IMR-90 (cell line): Measurements from ENCODE around the gene SCIN. TPM values are rescaled to one million over a fixed set of nuclear protein-coding genes. Genes with fewer than 3 reads are reported as not detected.

Experiments
- ATAC-seq: fragments of 200-7000 bp; cut with Tn5 transposase; 2 replicates; pipeline ENCODE4 v1.9.1; 2020; ENCODE audit warnings: low read depth, mild to moderate bottlenecking, moderate library complexity
- BruUV-seq: library from RNA; stranded (reverse); fragments of 400-500 nt; replicated peaks from 2 replicates; lab custom pipeline; 2021; lab: Mats Ljungman, UMichigan
- CTCF ChIA-PET: fragments of 300-600 bp; formaldehyde crosslinking; extraction: SDS; loops from one replicate; lab custom pipeline; 2021; ENCODE audit warnings: antibody characterized with exemption; lab: Yijun Ruan, JAX
- POLR2A ChIA-PET: fragments of 300-600 bp; sonication (Branson Sonifier 250); formaldehyde crosslinking; loops from one replicate; lab custom pipeline; 2022; ENCODE audit warnings: antibody characterized with exemption; ENCODE audit not compliant: unreplicated experiment; lab: Charles Lee
- DNase-seq: peaks from one replicate; pipeline ENCODE4 v3.0.0; 2013
- H2AFZ ChIP-seq: replicated peaks from 2 replicates; pipeline ENCODE3; 2013; ENCODE audit warnings: low read length, mild to moderate bottlenecking; ENCODE audit not compliant: poor library complexity
- H2AK5ac ChIP-seq: 2 replicates; pipeline ENCODE4 v1.6.1; 2013; ENCODE audit warnings: low read depth, low read length, inconsistent platforms
- H2AK9ac ChIP-seq: replicated peaks from 2 replicates; pipeline ENCODE3; 2013; ENCODE audit warnings: mild to moderate bottlenecking, low read depth, low read length, moderate library complexity; ENCODE audit not compliant: poor library complexity
- H2BK120ac ChIP-seq: 2 replicates; pipeline ENCODE4 v1.6.1; 2013; ENCODE audit warnings: low read depth, low read length, inconsistent platforms
- H2BK15ac ChIP-seq: 3 replicates; pipeline ENCODE4 v1.6.1; 2013; ENCODE audit warnings: low read depth, low read length, inconsistent platforms
- H2BK20ac ChIP-seq: 2 replicates; pipeline ENCODE4 v1.6.1; 2013; ENCODE audit warnings: low read depth, mild to moderate bottlenecking, inconsistent platforms, low read length, moderate library complexity
- H2BK5ac ChIP-seq: 2 replicates; pipeline ENCODE4 v1.6.1; 2013; ENCODE audit warnings: mild to moderate bottlenecking, low read depth, low read length, inconsistent platforms; ENCODE audit not compliant: poor library complexity, severe bottlenecking
- H3K14ac ChIP-seq: replicated peaks from 2 replicates; pipeline ENCODE4 v1.6.1; 2013; ENCODE audit warnings: low read depth, low read length, inconsistent platforms
- H3K18ac ChIP-seq: 2 replicates; pipeline ENCODE4 v1.6.1; 2013; ENCODE audit warnings: low read depth, low read length, control low read depth
- H3K23ac ChIP-seq: 2 replicates; pipeline ENCODE4 v1.6.1; 2013; ENCODE audit warnings: low read depth, low read length, inconsistent platforms
- H3K27ac ChIP-seq: 2 replicates; pipeline ENCODE4 v1.5.1; 2013; ENCODE audit warnings: mild to moderate bottlenecking, control low read depth, low read length; ENCODE audit not compliant: insufficient read depth
- H3K27me3 ChIP-seq: 2 replicates; pipeline ENCODE4 v1.6.1; 2013; ENCODE audit warnings: low read length; ENCODE audit not compliant: control insufficient read depth, insufficient read depth
- H3K36me3 ChIP-seq: 2 replicates; pipeline ENCODE4 v1.6.1; 2013; ENCODE audit warnings: low read length, mixed read lengths; ENCODE audit not compliant: control insufficient read depth, insufficient read depth
- H3K4ac ChIP-seq: 2 replicates; pipeline ENCODE4 v1.6.1; 2013; ENCODE audit warnings: low read depth, low read length, inconsistent platforms
- H3K4me1 ChIP-seq: 2 replicates; pipeline ENCODE4 v1.6.1; 2013; ENCODE audit warnings: low read length, mixed read lengths; ENCODE audit not compliant: control insufficient read depth, insufficient read depth
- H3K4me2 ChIP-seq: 2 replicates; pipeline ENCODE4 v1.6.1; 2013; ENCODE audit warnings: low read depth, mild to moderate bottlenecking, control low read depth, low read length, moderate library complexity
- H3K4me3 ChIP-seq: 2 replicates; pipeline ENCODE4 v1.5.1; 2013; ENCODE audit warnings: low read depth, mild to moderate bottlenecking, control low read depth, low read length, moderate library complexity; ENCODE audit not compliant: insufficient read depth
- H3K56ac ChIP-seq: 2 replicates; pipeline ENCODE4 v1.6.1; 2013; ENCODE audit warnings: low read length, inconsistent platforms; ENCODE audit not compliant: insufficient read depth; ENCODE audit errors: extremely low read depth
- H3K79me1 ChIP-seq, 2 experiments: 2 replicates each; pipeline ENCODE4 v1.6.1; 2013; ENCODE audit warnings: low read length in 2 of 2, inconsistent platforms in 1 of 2, low read depth in 1 of 2
- H3K9ac ChIP-seq: 2 replicates; pipeline ENCODE4 v1.6.1; 2013; ENCODE audit warnings: low read depth, low read length, control low read depth
- H3K9me1 ChIP-seq: 2 replicates; pipeline ENCODE4 v1.6.1; 2013; ENCODE audit warnings: low read length, inconsistent platforms; ENCODE audit not compliant: insufficient read depth
- H3K9me3 ChIP-seq: 2 replicates; pipeline ENCODE4 v1.6.1; 2013; ENCODE audit warnings: low read length; ENCODE audit not compliant: control insufficient read depth, insufficient read depth
- H4K20me1 ChIP-seq: 2 replicates; pipeline ENCODE4 v1.6.1; 2013; ENCODE audit warnings: low read length, inconsistent platforms; ENCODE audit not compliant: insufficient read depth
- H4K5ac ChIP-seq: 2 replicates; pipeline ENCODE4 v1.6.1; 2013; ENCODE audit warnings: mild to moderate bottlenecking, low read depth, low read length, control low read depth
- H4K8ac ChIP-seq, 2 experiments: 2 replicates each; pipeline ENCODE4 v1.6.1; 2013; ENCODE audit warnings: low read depth in 2 of 2, low read length in 2 of 2, control low read depth in 1 of 2, inconsistent platforms in 1 of 2
- H4K91ac ChIP-seq: 2 replicates; pipeline ENCODE4 v1.6.1; 2013; ENCODE audit warnings: low read depth, low read length, inconsistent platforms; ENCODE audit not compliant: insufficient read depth
- BHLHE40 ChIP-seq: fragments of 150-350 bp; IDR thresholded peaks from 2 replicates; pipeline ENCODE4 v1.6.1; 2016; ENCODE audit warnings: mild to moderate bottlenecking, low read depth, low read length
- FOS ChIP-seq: fragments of 150-350 bp; IDR thresholded peaks from 2 replicates; pipeline ENCODE4 v1.6.1; 2016; ENCODE audit warnings: low read depth, low read length
- MAFK ChIP-seq: IDR thresholded peaks from 2 replicates; pipeline ENCODE4 v1.6.1; 2012; ENCODE audit warnings: low read depth, low read length, improper control_type of control experiment
- MXI1 ChIP-seq: IDR thresholded peaks from 2 replicates; pipeline ENCODE4 v1.6.1; 2012; ENCODE audit warnings: low read depth, mild to moderate bottlenecking, low read length, moderate library complexity, borderline replicate concordance
- NFE2L2 ChIP-seq: fragments of 150-350 bp; IDR thresholded peaks from 2 replicates; pipeline ENCODE4 v1.6.1; 2016; ENCODE audit warnings: low read depth, mild to moderate bottlenecking, low read length
- RAD21 ChIP-seq: IDR thresholded peaks from 2 replicates; pipeline ENCODE4 v1.6.1; 2012; ENCODE audit warnings: low read length, improper control_type of control experiment
- SMC3 ChIP-seq: fragments of 150-350 bp; IDR thresholded peaks from 2 replicates; pipeline ENCODE4 v1.6.1; 2016; ENCODE audit warnings: low read depth, mild to moderate bottlenecking, antibody characterized with exemption, low read length, moderate library complexity
- WGBS, 2 experiments: methylation state at CpG; one replicate each; pipeline versions ENCODE4 v1.1.5 to v1.1.7; 2013; ENCODE audit warnings: missing lambda C conversion rate in 2 of 2; ENCODE audit not compliant: insufficient read length in 1 of 2; ENCODE audit errors: extremely low coverage in 2 of 2; 5-methylcytosine and 5-hydroxymethylcytosine counted together
- dilution Hi-C: fragments of 300-500 bp; cut with HindIII; formaldehyde crosslinking; loops from one replicate; pipeline ENCODE4 v1.14.3; 2018; ENCODE audit warnings: low sequenced_read_pairs; ENCODE audit not compliant: unreplicated experiment
- in situ Hi-C: fragments of 300-500 bp; cut with MboI; formaldehyde crosslinking; loops from 3 replicates; pipeline ENCODE4 v1.14.3; 2019; ENCODE audit warnings: low sequenced_read_pairs, inconsistent platforms, mixed read lengths
- intact Hi-C: fragments of 100-400 bp; cut with micrococcal nuclease; formaldehyde crosslinking; loops from 2 replicates; pipeline ENCODE4 v1.10.0; 2022
- polyA plus RNA-seq, 3 experiments: library from polyadenylated mRNA; depleted of rRNA; stranded (reverse); fragments of >200 nt; gene quantifications; 2 replicates each; pipeline ENCODE4 v1.2.3, GENCODE V29; 2012; ENCODE audit warnings: low replicate concordance in 1 of 3
- total RNA-seq: library from RNA; depleted of rRNA; stranded (reverse); fragments of >200 nt; gene quantifications from 2 replicates; pipeline ENCODE4 v1.2.3, GENCODE V29; 2012
- TF ChIP-seq, protein P1 (sequence below): fragments of 150-350 bp; IDR thresholded peaks from 2 replicates; pipeline ENCODE4 v1.6.1; 2017; ENCODE audit warnings: mild to moderate bottlenecking, antibody characterized with exemption, low read length, low read depth

SCIN gene
- total and polyA plus RNA-seq, 2 of the 4 experiments (the other 2 are of a cell fraction): under 0.01 to 0.05 TPM

DNA sequence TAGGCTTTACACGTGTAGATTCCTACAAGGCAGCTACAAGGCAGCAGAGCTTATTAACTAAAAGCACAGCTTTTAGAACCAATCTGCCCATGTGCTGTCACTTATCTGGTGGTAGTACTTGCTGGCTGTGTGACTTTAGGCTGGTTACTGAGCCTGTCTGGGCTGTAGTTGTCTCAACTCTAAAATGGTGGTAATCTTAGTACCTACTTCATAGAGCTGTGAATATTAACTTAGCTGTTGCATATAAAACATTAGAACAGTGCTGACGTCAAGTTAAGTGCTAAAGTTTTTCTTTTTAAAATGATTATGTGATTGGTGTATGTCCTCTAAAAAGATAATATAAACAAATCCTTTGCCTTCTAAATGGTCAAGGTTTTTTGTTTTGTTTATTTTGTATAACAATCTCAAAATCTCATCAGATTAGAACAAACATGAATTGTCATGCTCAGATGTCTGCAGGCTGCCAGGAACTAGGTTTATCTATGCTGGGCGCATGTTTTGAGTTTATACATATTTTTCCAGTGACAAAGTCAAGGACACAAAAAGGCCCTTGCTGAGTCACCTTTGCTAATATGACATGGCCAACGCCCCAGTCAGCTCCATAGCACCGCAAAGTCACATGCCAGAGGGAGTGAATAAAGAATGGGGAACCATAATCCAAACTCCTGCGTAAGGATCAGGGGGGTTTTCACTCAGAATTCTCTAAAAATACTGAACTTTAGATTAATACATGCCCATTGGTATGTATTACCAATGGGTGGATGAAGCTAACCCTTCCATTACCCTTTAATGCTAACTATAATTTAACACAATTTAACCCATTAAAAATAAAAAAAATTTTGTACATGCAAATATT, 77.1 kb downstream of the SCIN start:
- Histone ChIP-seq H3K56ac (peak overlapping the region; percentile 35; the same call in 1 of the 2 replicates), H3K27me3 (no peaks in the 10 kb centered on the region), H4K20me1 (no peaks in the 10 kb centered on the region), H3K9me1 (peaks cover 4% of the 10 kb centered on the region; the same call in 1 of the 2 replicates), H3K4ac (peak overlapping the region; percentile 92), H2AFZ (no peak overlapping the region), H2AK5ac (peak overlapping the region; percentile 42; the same call in 1 of the 2 replicates), H4K91ac (peak overlapping the region; percentile 97), H3K27ac (no peak overlapping the region), H4K8ac (peak overlapping the region in 1 of 2 experiments; percentile 92; a peak in 2 of 4 replicates), H3K14ac (peak overlapping the region; percentile 83; the same call in 1 of the 2 replicates), H3K4me3 (no peak overlapping the region), H3K4me1 (peaks cover 5% of the 10 kb centered on the region), H3K79me1 (no peaks in the 10 kb centered on the region), H3K4me2 (no peak overlapping the region), H2BK15ac (peak overlapping the region; percentile 83; the same call in 1 of the 3 replicates), H2AK9ac (no peak overlapping the region), H2BK5ac (peak overlapping the region; percentile 92), H3K36me3 (no peaks in the 10 kb centered on the region), H3K23ac (peak overlapping the region; percentile 90), H3K9me3 (peaks cover 3% of the 10 kb centered on the region; the same call in 1 of the 2 replicates), H3K9ac (no peak overlapping the region), H2BK120ac (peak overlapping the region; percentile 95), H3K18ac (peak overlapping the region; percentile 72; the same call in 1 of the 2 replicates), H4K5ac (peak overlapping the region; percentile 52; the same call in 1 of the 2 replicates), H2BK20ac (peak overlapping the region; percentile 96)
- DNase-seq: peak; percentile 68
- peak; percentile 72 for ATAC-seq
- POLR2A ChIA-PET: no interaction called here
- TF ChIP-seq MAFK (no peak), NFE2L2 (peak; percentile 50; the same call in 1 of the 2 replicates), BHLHE40 (peak; percentile 88), SMC3 (no peak), MXI1 (no peak), FOS (0 out of 2 replicates have a peak, but pooled peaks have one; percentile 32), RAD21 (no peak)
- TF ChIP-seq, protein P1, sequence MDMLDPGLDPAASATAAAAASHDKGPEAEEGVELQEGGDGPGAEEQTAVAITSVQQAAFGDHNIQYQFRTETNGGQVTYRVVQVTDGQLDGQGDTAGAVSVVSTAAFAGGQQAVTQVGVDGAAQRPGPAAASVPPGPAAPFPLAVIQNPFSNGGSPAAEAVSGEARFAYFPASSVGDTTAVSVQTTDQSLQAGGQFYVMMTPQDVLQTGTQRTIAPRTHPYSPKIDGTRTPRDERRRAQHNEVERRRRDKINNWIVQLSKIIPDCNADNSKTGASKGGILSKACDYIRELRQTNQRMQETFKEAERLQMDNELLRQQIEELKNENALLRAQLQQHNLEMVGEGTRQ: peak; percentile 45
- no CpG with 5 or more reads among the region's 6 CpGs for WGBS, 2 experiments
- CTCF ChIA-PET: no interaction called here
- no TSS peak for BruUV-seq
- intact Hi-C loops: no loop called here
- dilution Hi-C loops: no loop called here
- in situ Hi-C loops: no loop called here
